Naive thymus-derived CD4-positive, alpha-beta T cell (primary cell): ENCODE results near the gene CACNA1S. TPM values are rescaled to one million over a fixed set of nuclear protein-coding genes. Genes with fewer than 3 reads are reported as not detected.
A peak's percentile ranks its signal among the peaks of the same experiment; 100 is the strongest.

Experiments
- ATAC-seq: fragments of 150-1000 bp; cut with Tn5 transposase; 2 replicates; pipeline ENCODE4 v1.10.0; 2021; ENCODE audit warnings: mild to moderate bottlenecking, moderate library complexity
- CTCF ChIA-PET: fragments of 350-600 bp; sonication (Branson Sonifier 250); formaldehyde crosslinking; loops from one replicate; lab custom pipeline; 2021; ENCODE audit warnings: antibody characterized with exemption; lab: Charles Lee
- POLR2A ChIA-PET: fragments of 350-600 bp; sonication (Branson Sonifier 250); formaldehyde crosslinking; loops from one replicate; lab custom pipeline; 2021; ENCODE audit warnings: antibody characterized with exemption, inconsistent platforms; lab: Charles Lee
- DNase-seq, 9 donors: peaks; one replicate each; pipeline versions ENCODE4 v3.0.0 to v3.0.0-alpha.2; 2020 to 2022; ENCODE audit warnings: mixed read lengths in 1 of 9
- H3K27ac ChIP-seq: one replicate; pipeline ENCODE4 v1.7.0; 2013; ENCODE audit warnings: mild to moderate bottlenecking, low read depth, low read length, moderate library complexity
- H3K27me3 ChIP-seq, 2 donors: one replicate each; pipeline ENCODE4 v1.7.0; 2013; ENCODE audit warnings: low read length in 2 of 2, mild to moderate bottlenecking in 2 of 2, moderate library complexity in 2 of 2; ENCODE audit not compliant: control insufficient read depth in 2 of 2, insufficient read depth in 2 of 2
- H3K36me3 ChIP-seq, 3 experiments: 1 replicate in 2 of 3; 2 replicates in 1 of 3; pipeline ENCODE4 v1.7.0; 2013; ENCODE audit warnings: low read length in 3 of 3, mild to moderate bottlenecking in 3 of 3, moderate library complexity in 1 of 3; ENCODE audit not compliant: insufficient read depth in 3 of 3, control insufficient read depth in 2 of 3
- H3K4me1 ChIP-seq, 2 donors: one replicate each; pipeline ENCODE4 v1.7.0; 2013; ENCODE audit warnings: low read length in 2 of 2, mild to moderate bottlenecking in 2 of 2, moderate library complexity in 1 of 2; ENCODE audit not compliant: control insufficient read depth in 2 of 2, insufficient read depth in 2 of 2
- H3K4me3 ChIP-seq: 2 replicates; pipeline ENCODE4 v1.7.0; 2013; ENCODE audit warnings: mild to moderate bottlenecking, low read length
- H3K9me3 ChIP-seq, 3 experiments: 1 replicate in 2 of 3; 2 replicates in 1 of 3; pipeline ENCODE4 v1.7.0; 2013; ENCODE audit warnings: low read length in 3 of 3; ENCODE audit not compliant: control insufficient read depth in 2 of 3
- H3K27ac Mint-ChIP-seq, 9 donors: one replicate each; pipeline ENCODE4 v1.8.0; 2020 to 2022; ENCODE audit warnings: mixed read lengths in 9 of 9, mild to moderate bottlenecking in 8 of 9, moderate library complexity in 5 of 9, inconsistent platforms in 2 of 9
- H3K27me3 Mint-ChIP-seq, 5 donors: one replicate each; pipeline ENCODE4 v1.8.0; 2021 to 2022; ENCODE audit warnings: mixed read lengths in 5 of 5, mild to moderate bottlenecking in 1 of 5
- H3K36me3 Mint-ChIP-seq, 5 donors: one replicate each; pipeline ENCODE4 v1.8.0; 2020 to 2022; ENCODE audit warnings: mixed read lengths in 5 of 5, mild to moderate bottlenecking in 3 of 5, inconsistent platforms in 1 of 5
- H3K4me1 Mint-ChIP-seq, 7 donors: one replicate each; pipeline ENCODE4 v1.8.0; 2020 to 2022; ENCODE audit warnings: mixed read lengths in 7 of 7, mild to moderate bottlenecking in 3 of 7, inconsistent platforms in 1 of 7
- H3K4me3 Mint-ChIP-seq, 10 donors: one replicate each; pipeline ENCODE4 v1.8.0; 2020 to 2022; ENCODE audit warnings: mild to moderate bottlenecking in 10 of 10, mixed read lengths in 10 of 10, moderate library complexity in 6 of 10, inconsistent platforms in 2 of 10
- H3K9me3 Mint-ChIP-seq, 11 donors: one replicate each; pipeline ENCODE4 v1.8.0; 2020 to 2022; ENCODE audit warnings: mixed read lengths in 11 of 11, mild to moderate bottlenecking in 4 of 11, inconsistent platforms in 1 of 11, moderate library complexity in 1 of 11
- intact Hi-C, 2 donors: fragments of 100-400 bp; cut with micrococcal nuclease; formaldehyde crosslinking; loops; one replicate each; pipeline ENCODE4 v1.15.1; 2023
- polyA plus RNA-seq, 2 donors: library from polyadenylated mRNA; unstranded; fragments of 300-500 nt; fragmentation: Illumina TruSeq; gene quantifications; one replicate each; pipeline ENCODE4 v1.2.3, GENCODE V29; 2021
- total RNA-seq, 6 experiments: library from RNA in 5 of 6; stranded (reverse) in 5 of 6; gene quantifications; 1 replicate in 5 of 6; 2 replicates in 1 of 6; pipeline ENCODE4 v1.2.3 and lab custom pipeline; 2021 to 2026

CACNA1S gene
- total and polyA plus RNA-seq, 7 experiments from 2014 or later = not detected

DNA sequence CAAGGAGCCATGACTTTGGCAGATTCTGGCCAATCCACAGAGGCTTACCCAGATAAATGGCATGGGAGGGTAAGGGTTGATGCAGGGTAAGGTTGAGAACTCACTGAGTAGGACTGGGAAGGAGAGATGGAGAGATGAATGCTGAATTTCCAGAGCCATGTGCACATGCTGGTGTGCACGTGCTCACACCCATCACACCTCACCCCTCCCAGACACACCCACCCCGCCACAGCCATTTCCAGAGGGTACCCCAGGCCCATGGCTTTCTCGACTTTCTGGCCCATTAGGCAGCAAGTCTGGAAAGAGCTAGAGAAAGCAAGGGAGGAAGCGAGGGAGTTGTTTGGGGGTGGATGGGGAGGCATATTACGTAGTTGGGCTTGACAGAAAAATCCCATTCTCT is 1.6 kb downstream of the CACNA1S start:
- Mint-ChIP-seq H3K9me3 (peaks cover 0 to 2% (median 0%) of the 10 kb centered on the region in 11 donors), H3K27me3 (peaks cover 0 to 24% (median 0%) of the 10 kb centered on the region in 5 donors), H3K27ac (peak overlapping the region in 2 of 9 donors; percentile 15 to 65), H3K4me1 (peaks cover under 1 to 14% (median 7%) of the 10 kb centered on the region in 7 donors), H3K4me3 (no peak overlapping the region), H3K36me3 (no peaks in the 10 kb centered on the region)
- Histone ChIP-seq H3K4me3 (no peak overlapping the region), H3K27me3 (no peaks in the 10 kb centered on the region), H3K9me3 (no peaks in the 10 kb centered on the region), H3K4me1 (peaks cover 0 to 5% of the 10 kb centered on the region in 2 donors), H3K36me3 (peaks cover 0 to 4% (median 0%) of the 10 kb centered on the region in 3 experiments), H3K27ac (no peak overlapping the region)
- DNase-seq = no peak
- CTCF ChIA-PET = no interaction called here
- intact Hi-C loops = no loop called here
- POLR2A ChIA-PET = no interaction called here
- no peak for ATAC-seq

DNA sequence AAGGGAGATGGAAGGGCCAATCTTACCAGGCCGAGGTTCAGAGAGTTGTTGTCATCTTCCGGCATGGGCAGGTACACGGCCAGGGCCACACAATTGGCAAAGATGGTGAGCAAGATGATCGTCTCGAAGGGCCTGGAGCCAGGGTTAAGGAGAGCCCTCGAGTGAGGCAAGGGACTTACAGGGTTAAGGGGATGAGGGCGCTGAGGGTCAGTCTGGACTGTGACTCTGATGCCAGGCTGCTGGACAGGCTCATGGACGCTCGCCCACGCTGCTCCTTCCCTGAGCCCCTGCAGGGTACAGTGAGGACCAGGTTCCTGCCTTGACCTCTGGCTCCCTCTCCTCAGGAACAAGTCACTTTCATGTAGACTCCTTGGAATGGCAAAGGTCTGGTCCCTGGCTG is 2.1 kb downstream of the CACNA1S start:
- POLR2A ChIA-PET = interaction anchor here (0.9 kb wide), 1 partner anchor 9 kb away, joined by 3 read pairs; no protein-coding TSS in a partner anchor
- ATAC-seq (no peak), DNase-seq (no peak)
- H3K4me3 ChIP-seq = no peak overlapping the region
- H3K4me1 ChIP-seq = peaks cover 0 to under 1% of the 10 kb centered on the region in 2 donors
- no peak overlapping the region for H3K27ac ChIP-seq
- no peaks in the 10 kb centered on the region for H3K9me3 ChIP-seq
- peaks cover 0 to 11% (median 7%) of the 10 kb centered on the region in 7 donors for H3K4me1 Mint-ChIP-seq
- intact Hi-C loops = no loop called here
- no peak overlapping the region for H3K27ac Mint-ChIP-seq
- CTCF ChIA-PET = no interaction called here
- no peaks in the 10 kb centered on the region for H3K27me3 ChIP-seq
- peaks cover 0 to 4% (median 0%) of the 10 kb centered on the region in 3 experiments for H3K36me3 ChIP-seq
- H3K9me3 Mint-ChIP-seq = peaks cover 0 to 2% (median 0%) of the 10 kb centered on the region in 11 donors
- H3K4me3 Mint-ChIP-seq = no peak overlapping the region
- H3K27me3 Mint-ChIP-seq = peaks cover 0 to 20% (median 0%) of the 10 kb centered on the region in 5 donors
- H3K36me3 Mint-ChIP-seq = no peaks in the 10 kb centered on the region

- no peaks in the 10 kb centered on the region for H3K9me3 ChIP-seq
- peaks cover 0 to 4% (median 0%) of the 10 kb centered on the region in 3 experiments for H3K36me3 ChIP-seq
- H3K27ac Mint-ChIP-seq = no peak overlapping the region
- H3K27ac ChIP-seq = no peak overlapping the region
- peaks cover 0 to 18% (median 0%) of the 10 kb centered on the region in 5 donors for H3K27me3 Mint-ChIP-seq
- ATAC-seq (no peak), DNase-seq (no peak)
- peaks cover 0 to 8% (median 4%) of the 10 kb centered on the region in 7 donors for H3K4me1 Mint-ChIP-seq
- no peak overlapping the region for H3K4me3 ChIP-seq
- ChIA-PET POLR2A (interaction anchor here (0.9 kb wide), 1 partner anchor 10 kb away, joined by 3 read pairs; no protein-coding TSS in a partner anchor), CTCF (no interaction called here)
- intact Hi-C loops = no loop called here
- H3K36me3 Mint-ChIP-seq = no peaks in the 10 kb centered on the region
- peaks cover 0 to 2% (median 0%) of the 10 kb centered on the region in 11 donors for H3K9me3 Mint-ChIP-seq
- no peak overlapping the region for H3K4me3 Mint-ChIP-seq
- no peaks in the 10 kb centered on the region for H3K4me1 ChIP-seq
- no peaks in the 10 kb centered on the region for H3K27me3 ChIP-seq
These were observed 2.6 kb downstream of the CACNA1S start for GRCh38 chr1:201109651-201110050.

DNA sequence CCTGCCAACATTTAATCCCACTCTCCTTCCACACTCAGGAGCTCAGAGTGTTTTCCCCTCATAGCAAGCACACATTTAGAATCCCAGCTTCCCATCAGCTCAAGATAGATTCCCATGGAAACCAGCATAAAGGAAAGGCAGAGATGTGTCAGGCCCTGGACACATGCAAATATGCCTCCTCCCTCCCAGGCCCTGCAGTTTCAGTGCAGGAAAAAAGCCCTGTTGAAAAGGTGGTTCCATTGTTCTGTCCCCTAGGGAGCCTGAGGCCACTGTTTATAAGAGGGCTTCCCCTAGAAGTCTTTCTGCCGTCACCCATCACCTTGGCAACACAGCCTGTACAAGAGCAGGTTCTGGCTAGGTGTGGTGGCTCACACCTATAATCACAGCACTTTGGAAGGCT is 3.6 kb downstream of the CACNA1S start:
- no peaks in the 10 kb centered on the region for H3K4me1 ChIP-seq
- ChIA-PET POLR2A (no interaction called here), CTCF (interaction anchor here (0.6 kb wide), 1 partner anchor 63 kb away, joined by 3 read pairs; no protein-coding TSS in a partner anchor)
- Mint-ChIP-seq H3K9me3 (peaks cover 0 to 2% (median 0%) of the 10 kb centered on the region in 11 donors), H3K36me3 (no peaks in the 10 kb centered on the region), H3K27ac (peak overlapping the region in 1 of 9 donors; percentile 36), H3K4me3 (no peak overlapping the region), H3K27me3 (peaks cover 0 to 11% (median 0%) of the 10 kb centered on the region in 5 donors), H3K4me1 (no peaks in the 10 kb centered on the region)
- intact Hi-C loops = no loop called here
- no peaks in the 10 kb centered on the region for H3K36me3 ChIP-seq
- no peaks in the 10 kb centered on the region for H3K9me3 ChIP-seq
- DNase-seq (no peak), ATAC-seq (no peak)
- no peak overlapping the region for H3K4me3 ChIP-seq
- no peak overlapping the region for H3K27ac ChIP-seq
- H3K27me3 ChIP-seq = no peaks in the 10 kb centered on the region

- H3K36me3 Mint-ChIP-seq = no peaks in the 10 kb centered on the region
These were observed 6.5 kb downstream of the CACNA1S start for GRCh38 chr1:201105688-201106087.

GRCh38 chr1:201104141-201104540 is 8.1 kb downstream of the CACNA1S start:
- Histone ChIP-seq H3K27me3 (no peaks in the 10 kb centered on the region), H3K9me3 (no peaks in the 10 kb centered on the region), H3K4me3 (no peak overlapping the region), H3K27ac (no peak overlapping the region), H3K36me3 (no peaks in the 10 kb centered on the region), H3K4me1 (no peaks in the 10 kb centered on the region)
- no peak overlapping the region for H3K27ac Mint-ChIP-seq
- POLR2A ChIA-PET = no interaction called here
- intact Hi-C loops = no loop called here
- H3K4me1 Mint-ChIP-seq = no peaks in the 10 kb centered on the region
- CTCF ChIA-PET = interaction anchor here (0.7 kb wide), 1 partner anchor 10 kb away, joined by 3 read pairs; no protein-coding TSS in a partner anchor
- no peaks in the 10 kb centered on the region for H3K36me3 Mint-ChIP-seq
- peaks cover 0 to 3% (median 0%) of the 10 kb centered on the region in 5 donors for H3K27me3 Mint-ChIP-seq
- ATAC-seq (no peak), DNase-seq (no peak)
- H3K4me3 Mint-ChIP-seq = no peak overlapping the region
- H3K9me3 Mint-ChIP-seq = no peaks in the 10 kb centered on the region

More at GRCh38 chr1:201105688-201106087, 6.5 kb downstream of the CACNA1S start:
- Mint-ChIP-seq H3K4me3 (no peak overlapping the region), H3K27me3 (peaks cover 0 to 3% (median 0%) of the 10 kb centered on the region in 5 donors), H3K27ac (no peak overlapping the region), H3K4me1 (no peaks in the 10 kb centered on the region), H3K9me3 (peaks cover 0 to under 1% (median 0%) of the 10 kb centered on the region in 11 donors)
- no peak overlapping the region for H3K27ac ChIP-seq
- H3K27me3 ChIP-seq = no peaks in the 10 kb centered on the region
- no peaks in the 10 kb centered on the region for H3K4me1 ChIP-seq
- no peak for DNase-seq
- CTCF ChIA-PET = no interaction called here
- POLR2A ChIA-PET = no interaction called here
- H3K9me3 ChIP-seq = no peaks in the 10 kb centered on the region
- no peak overlapping the region for H3K4me3 ChIP-seq
- intact Hi-C loops = no loop called here
- ATAC-seq = no peak
- H3K36me3 ChIP-seq = no peaks in the 10 kb centered on the region

DNA sequence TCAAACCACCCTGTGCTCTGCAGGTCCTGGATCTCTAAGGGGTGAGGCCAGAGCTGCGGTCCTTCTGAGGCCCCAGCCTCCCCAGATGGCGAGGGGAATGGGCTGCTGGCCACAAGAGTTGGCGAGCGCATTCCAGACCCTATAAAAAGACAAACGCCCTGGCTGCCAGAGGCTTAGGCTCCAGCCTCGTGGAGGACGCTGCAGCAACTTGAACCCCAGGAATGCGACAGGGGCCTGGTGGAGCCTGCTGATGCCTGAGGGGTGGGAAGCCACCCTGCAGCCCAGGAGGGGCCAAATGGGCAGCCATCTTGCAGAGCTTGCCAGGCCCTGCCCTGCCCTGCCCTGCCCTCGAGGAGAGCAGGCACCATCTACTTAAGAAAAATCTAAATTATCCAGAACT is 8.6 kb downstream of the CACNA1S start:
- H3K27ac ChIP-seq = no peak overlapping the region
- no peak overlapping the region for H3K4me3 ChIP-seq
- DNase-seq (no peak), ATAC-seq (no peak)
- no peaks in the 10 kb centered on the region for H3K36me3 ChIP-seq
- H3K4me1 Mint-ChIP-seq = no peaks in the 10 kb centered on the region
- ChIA-PET CTCF (no interaction called here), POLR2A (no interaction called here)
- no peaks in the 10 kb centered on the region for H3K27me3 ChIP-seq
- H3K9me3 ChIP-seq = no peaks in the 10 kb centered on the region
- intact Hi-C loops = no loop called here
- H3K27ac Mint-ChIP-seq = no peak overlapping the region
- H3K27me3 Mint-ChIP-seq = peaks cover 0 to 3% (median 0%) of the 10 kb centered on the region in 5 donors
- H3K4me1 ChIP-seq = no peaks in the 10 kb centered on the region
- H3K36me3 Mint-ChIP-seq = no peaks in the 10 kb centered on the region
- H3K9me3 Mint-ChIP-seq = no peaks in the 10 kb centered on the region
- H3K4me3 Mint-ChIP-seq = no peak overlapping the region
